Fibroblast of lung (primary cell): ENCODE measurements around the gene SLIT3. TPM values are rescaled to one million over a fixed set of nuclear protein-coding genes. Genes with fewer than 3 reads are reported as not detected.

Experiments used
- DNase-seq, 2 donors: peaks; one replicate each; pipeline versions ENCODE4 v3.0.0 to v3.0.0-alpha.2; 2010; ENCODE audit warnings: low read depth in 2 of 2
- H2AFZ ChIP-seq: 2 replicates; pipeline ENCODE4 v1.5.1; 2012; ENCODE audit warnings: low read length, control low read depth, inconsistent platforms
- H3K27ac ChIP-seq: 2 replicates; pipeline ENCODE4 v1.5.1; 2011; ENCODE audit warnings: low read length, control low read depth; ENCODE audit not compliant: insufficient read depth
- H3K27me3 ChIP-seq: 2 replicates; pipeline ENCODE4 v1.5.1; 2011; ENCODE audit warnings: mild to moderate bottlenecking, low read length; ENCODE audit not compliant: control insufficient read depth, insufficient read depth
- H3K36me3 ChIP-seq: 2 replicates; pipeline ENCODE4 v1.5.1; 2011; ENCODE audit warnings: low read length; ENCODE audit not compliant: control insufficient read depth, insufficient read depth
- H3K4me1 ChIP-seq: 2 replicates; pipeline ENCODE4 v1.5.1; 2011; ENCODE audit warnings: low read length; ENCODE audit not compliant: control insufficient read depth, insufficient read depth; ENCODE audit errors: extremely low read depth
- H3K4me2 ChIP-seq: 2 replicates; pipeline ENCODE4 v1.5.1; 2011; ENCODE audit warnings: low read length, control low read depth; ENCODE audit not compliant: insufficient read depth; ENCODE audit errors: extremely low read depth
- H3K4me3 ChIP-seq, 4 experiments: fragments of 200-600 bp in 1 of 4; sonication (generic) in 1 of 4; replicated peaks in 1 of 4; 2 replicates each; pipeline ENCODE4 v1.5.1; 2011 to 2016; ENCODE audit warnings: low read length in 4 of 4, low read depth in 3 of 4, mild to moderate bottlenecking in 3 of 4, control low read depth in 2 of 4, inconsistent platforms in 1 of 4, mixed read lengths in 1 of 4; ENCODE audit not compliant: insufficient read depth in 1 of 4; ENCODE audit errors: control extremely low read depth in 1 of 4
- H3K79me2 ChIP-seq: 2 replicates; pipeline ENCODE4 v1.5.1; 2012; ENCODE audit warnings: mild to moderate bottlenecking, low read length, inconsistent platforms; ENCODE audit not compliant: control insufficient read depth, insufficient read depth
- H3K9ac ChIP-seq: 2 replicates; pipeline ENCODE4 v1.5.1; 2011; ENCODE audit warnings: mild to moderate bottlenecking, low read length, control low read depth; ENCODE audit not compliant: insufficient read depth
- H3K9me3 ChIP-seq: 2 replicates; pipeline ENCODE4 v1.5.1; 2012; ENCODE audit warnings: low read depth, low read length; ENCODE audit not compliant: control insufficient read depth, insufficient read depth
- H4K20me1 ChIP-seq: 2 replicates; pipeline ENCODE4 v1.5.1; 2011; ENCODE audit warnings: low read length; ENCODE audit not compliant: control insufficient read depth, insufficient read depth; ENCODE audit errors: extremely low read depth
- CTCF ChIP-seq, 2 donors: IDR thresholded peaks in 1 of 2; conservative IDR thresholded peaks in 1 of 2; 1 replicate in 1 of 2; 2 replicates in 1 of 2; pipeline ENCODE4 v1.5.1; 2011 to 2012; ENCODE audit warnings: low read length in 2 of 2, control low read depth in 1 of 2, inconsistent platforms in 1 of 2, low read depth in 1 of 2, mild to moderate bottlenecking in 1 of 2
- EZH2 ChIP-seq: IDR thresholded peaks from 2 replicates; pipeline ENCODE4 v1.5.1; 2012; ENCODE audit warnings: low read length, control low read depth, mild to moderate bottlenecking; ENCODE audit errors: missing control alignments
- polyA plus RNA-seq, 2 donors: library from polyadenylated mRNA; depleted of rRNA in 1 of 2; stranded (reverse) in 1 of 2; unstranded in 1 of 2; fragments of >200 nt; gene quantifications; 2 replicates each; pipeline ENCODE4 v1.2.1, GENCODE V29; 2011 to 2012; ENCODE audit warnings: missing spikeins in 1 of 2
- total RNA-seq: library from RNA; depleted of rRNA; stranded (reverse); fragments of >200 nt; gene quantifications from 2 replicates; pipeline ENCODE4 v1.2.1, GENCODE V29; 2014

Gene SLIT3
- total and polyA plus RNA-seq, 2 donors (not counting 1 experiment from before 2014, with no cell fraction given): 1.6 to 4.6 TPM

- Histone ChIP-seq H3K9ac (no peak overlapping the region), H3K4me3 (no peak overlapping the region), H3K4me1 (no peaks in the 10 kb centered on the region), H4K20me1 (no peaks in the 10 kb centered on the region), H3K9me3 (no peaks in the 10 kb centered on the region), H3K27me3 (no peaks in the 10 kb centered on the region), H2AFZ (no peak overlapping the region), H3K79me2 (no peaks in the 10 kb centered on the region), H3K4me2 (no peak overlapping the region), H3K27ac (no peak overlapping the region), H3K36me3 (no peaks in the 10 kb centered on the region)
- TF ChIP-seq CTCF (conservative IDR thresholded peaks at IDR 0.05 in 1 of 2, IDR thresholded peaks at IDR 0.05 in 1 of 2; ENCODE audit: low read depth in 1 of 2, low read length in 2 of 2) (no peak), EZH2 (no peak)
- no peak for DNase-seq
Observed at GRCh38 chr5:169152946-169153345, 148.0 kb downstream of the SLIT3 start.

DNA sequence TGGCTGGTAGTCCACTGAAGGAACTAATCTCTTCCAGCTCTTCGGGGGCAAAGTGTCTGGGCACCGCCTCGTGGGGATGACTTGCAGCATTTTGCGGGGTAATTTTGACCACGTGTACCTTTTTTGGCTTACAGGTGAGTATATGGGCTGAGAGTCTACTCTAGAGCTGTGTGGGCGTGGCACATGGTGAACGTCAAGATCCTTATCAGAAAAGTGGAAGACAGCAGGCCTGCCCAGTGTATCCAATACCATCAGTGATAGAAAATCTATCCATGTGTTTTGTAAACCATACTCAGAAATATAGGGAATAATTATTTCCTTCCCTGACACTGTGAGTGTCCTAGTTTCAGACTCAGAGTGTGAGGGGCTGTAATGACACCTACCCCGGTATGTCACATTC lies 148.5 kb downstream of the SLIT3 start:
- Histone ChIP-seq H3K9ac (no peak overlapping the region), H3K4me2 (no peak overlapping the region), H3K27me3 (no peaks in the 10 kb centered on the region), H3K36me3 (no peaks in the 10 kb centered on the region), H3K79me2 (no peaks in the 10 kb centered on the region), H2AFZ (no peak overlapping the region), H3K9me3 (no peaks in the 10 kb centered on the region), H3K27ac (no peak overlapping the region), H3K4me3 (no peak overlapping the region), H3K4me1 (no peaks in the 10 kb centered on the region), H4K20me1 (no peaks in the 10 kb centered on the region)
- DNase-seq: no peak
- TF ChIP-seq CTCF (conservative IDR thresholded peaks at IDR 0.05 in 1 of 2, IDR thresholded peaks at IDR 0.05 in 1 of 2; ENCODE audit: low read depth in 1 of 2, low read length in 2 of 2) (no peak), EZH2 (no peak)

DNA sequence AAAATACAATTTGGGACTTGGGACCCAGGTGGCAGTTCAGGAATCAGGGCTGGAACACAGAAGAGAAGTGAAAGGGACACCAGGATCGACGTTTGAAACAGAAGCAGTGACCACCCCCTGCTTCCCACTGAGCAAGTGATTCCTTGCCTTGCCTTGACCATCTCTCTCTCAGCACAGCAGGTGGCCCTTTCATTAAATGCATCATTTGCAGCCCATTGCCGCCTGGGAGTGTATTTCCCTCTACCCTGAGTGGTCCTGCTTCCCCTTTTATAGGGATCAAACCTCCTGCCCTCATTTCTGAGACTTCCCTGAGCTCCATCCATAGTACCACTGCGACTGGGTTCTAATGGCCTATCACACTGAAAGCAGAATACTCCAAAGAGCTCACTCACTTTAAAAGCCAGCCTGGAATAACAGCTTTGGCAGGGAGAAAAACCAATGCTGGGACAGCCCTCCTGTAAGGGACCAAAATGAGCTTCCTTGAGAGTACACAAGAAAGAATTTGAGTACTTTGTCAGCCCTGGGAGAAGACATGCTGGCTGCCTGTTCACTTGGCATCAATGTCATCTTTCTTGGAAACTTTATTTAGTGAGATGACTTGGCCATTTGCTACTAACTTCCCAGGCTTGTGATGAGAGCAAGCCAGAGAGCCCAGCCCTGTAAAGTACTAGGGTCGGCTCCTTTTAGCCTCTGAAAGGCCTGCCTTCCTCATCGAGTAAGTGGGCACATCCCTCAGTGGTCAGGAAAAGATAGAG lies 149.7 kb downstream of the SLIT3 start:
- Histone ChIP-seq H4K20me1 (no peaks in the 10 kb centered on the region), H3K4me1 (no peaks in the 10 kb centered on the region), H2AFZ (no peak overlapping the region), H3K4me3 (no peak overlapping the region), H3K27ac (no peak overlapping the region), H3K36me3 (no peaks in the 10 kb centered on the region), H3K27me3 (no peaks in the 10 kb centered on the region), H3K79me2 (no peaks in the 10 kb centered on the region), H3K9ac (no peak overlapping the region), H3K4me2 (no peak overlapping the region), H3K9me3 (no peaks in the 10 kb centered on the region)
- no peak for DNase-seq
- TF ChIP-seq EZH2: no peak
- TF ChIP-seq CTCF (conservative IDR thresholded peaks at IDR 0.05 in 1 of 2, IDR thresholded peaks at IDR 0.05 in 1 of 2; ENCODE audit: low read depth in 1 of 2, low read length in 2 of 2): no peak
